Progenitor cell of endocrine pancreas (in vitro differentiated cells): ENCODE measurements around the gene TEAD1. TPM values are rescaled to one million over a fixed set of nuclear protein-coding genes. Genes with fewer than 3 reads are reported as not detected.

ENCODE experiments used
- DNase-seq: peaks from one replicate; pipeline ENCODE4 v3.0.0; 2021; ENCODE audit warnings: low spot score; ENCODE audit not compliant: unreplicated experiment
- H3K27ac Mint-ChIP-seq: 2 replicates; pipeline ENCODE4 v1.8.0; 2021; ENCODE audit warnings: mild to moderate bottlenecking, moderate library complexity, mixed read lengths
- H3K27me3 Mint-ChIP-seq: 2 replicates; pipeline ENCODE4 v1.8.0; 2021; ENCODE audit warnings: mixed read lengths
- H3K36me3 Mint-ChIP-seq: 2 replicates; pipeline ENCODE4 v1.8.0; 2022; ENCODE audit warnings: mixed read lengths; ENCODE audit not compliant: insufficient read depth
- H3K4me1 Mint-ChIP-seq: 2 replicates; pipeline ENCODE4 v1.8.0; 2021; ENCODE audit warnings: low read depth, mixed read lengths
- H3K4me3 Mint-ChIP-seq: 2 replicates; pipeline ENCODE4 v1.8.0; 2021; ENCODE audit warnings: low read depth, mild to moderate bottlenecking, moderate library complexity, mixed read lengths
- H3K9me3 Mint-ChIP-seq: 2 replicates; pipeline ENCODE4 v1.8.0; 2021; ENCODE audit warnings: low read depth, mixed read lengths
- CTCF ChIP-seq: fragments of 200-600 bp; sonication (generic); IDR thresholded peaks from one replicate; pipeline ENCODE4 v1.5.0; 2021; ENCODE audit warnings: antibody characterized with exemption, mild to moderate bottlenecking; ENCODE audit not compliant: unreplicated experiment
- total RNA-seq: library from RNA; stranded (reverse); gene quantifications from 2 replicates; pipeline ENCODE4 v1.2.1, GENCODE V29; 2021

The TEAD1 gene
- total RNA-seq, 1 donor from 2014 or later: 92.4 TPM

GRCh38 chr11:12705874-12706273 lies 31.7 kb downstream of the TEAD1 start:
- no peak overlapping the region for H3K27ac Mint-ChIP-seq
- H3K36me3 Mint-ChIP-seq: no peaks in the 10 kb centered on the region

GRCh38 chr11:12706545-12707499 lies 32.6 kb downstream of the TEAD1 start:
- H3K27me3 Mint-ChIP-seq: no peaks in the 10 kb centered on the region
- no peaks in the 10 kb centered on the region for H3K9me3 Mint-ChIP-seq
- DNase-seq: no peak
- peak overlapping the region; percentile 16 for H3K27ac Mint-ChIP-seq
- no peaks in the 10 kb centered on the region for H3K36me3 Mint-ChIP-seq
- H3K4me3 Mint-ChIP-seq: no peak overlapping the region
- peaks cover 29% of the 10 kb centered on the region for H3K4me1 Mint-ChIP-seq
- no peak for TF ChIP-seq CTCF

More at GRCh38 chr11:12705874-12706273, 31.7 kb downstream of the TEAD1 start:
- DNase-seq: no peak
- no peak overlapping the region for H3K4me3 Mint-ChIP-seq
- no peaks in the 10 kb centered on the region for H3K27me3 Mint-ChIP-seq
- TF ChIP-seq CTCF: no peak
- peaks cover 31% of the 10 kb centered on the region for H3K4me1 Mint-ChIP-seq
- H3K9me3 Mint-ChIP-seq: no peaks in the 10 kb centered on the region

DNA sequence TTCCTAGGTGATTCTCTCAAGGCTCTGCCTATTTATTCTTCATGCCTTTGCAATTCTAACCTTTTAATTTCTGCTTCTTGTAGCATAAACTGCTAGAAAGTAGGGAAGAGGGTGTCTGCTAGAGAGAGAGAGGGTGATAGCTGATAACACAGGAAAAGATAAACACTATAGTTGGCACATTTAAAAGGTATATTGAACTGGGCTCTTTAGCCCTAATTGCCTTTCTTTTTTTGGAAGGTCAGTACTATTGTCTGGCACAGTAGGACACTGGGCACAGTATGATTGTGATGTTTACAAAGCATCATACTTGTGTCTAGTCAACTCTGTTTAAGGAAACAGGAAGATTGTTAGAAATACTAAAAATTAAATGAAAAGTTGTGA lies 33.3 kb downstream of the TEAD1 start:
- no peaks in the 10 kb centered on the region for H3K27me3 Mint-ChIP-seq
- no peak overlapping the region for H3K4me3 Mint-ChIP-seq
- TF ChIP-seq CTCF: no peak
- DNase-seq: no peak
- peaks cover 32% of the 10 kb centered on the region for H3K4me1 Mint-ChIP-seq
- H3K36me3 Mint-ChIP-seq: no peaks in the 10 kb centered on the region
- no peaks in the 10 kb centered on the region for H3K9me3 Mint-ChIP-seq
- H3K27ac Mint-ChIP-seq: no peak overlapping the region

DNA sequence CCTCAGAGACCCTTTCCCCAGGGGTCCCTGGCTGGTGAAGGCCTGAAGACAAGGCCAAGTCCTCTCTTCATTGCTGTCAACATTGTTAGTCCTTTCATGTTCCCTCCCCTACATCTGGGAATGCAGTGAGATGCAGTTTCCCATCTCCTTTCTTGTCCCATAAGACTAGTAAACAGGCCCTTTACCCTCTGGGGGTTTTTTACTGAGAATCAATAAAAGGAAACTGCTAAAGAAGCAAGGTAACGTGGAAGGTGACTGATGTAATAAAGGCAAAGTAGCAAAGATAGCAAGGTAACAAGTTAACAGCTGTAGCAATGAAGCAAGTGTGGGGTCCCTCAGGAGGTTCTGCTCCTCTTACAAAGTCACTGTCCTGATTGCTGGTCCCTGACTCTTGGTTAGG lies 37.3 kb downstream of the TEAD1 start:
- Mint-ChIP-seq H3K4me3 (no peak overlapping the region), H3K9me3 (no peaks in the 10 kb centered on the region), H3K27ac (no peak overlapping the region), H3K4me1 (peaks cover 24% of the 10 kb centered on the region), H3K36me3 (peaks cover 2% of the 10 kb centered on the region), H3K27me3 (no peaks in the 10 kb centered on the region)
- no peak for TF ChIP-seq CTCF
- no peak for DNase-seq

- H3K27ac Mint-ChIP-seq: peak overlapping the region; percentile 23
- no peaks in the 10 kb centered on the region for H3K27me3 Mint-ChIP-seq
- H3K9me3 Mint-ChIP-seq: no peaks in the 10 kb centered on the region
- peaks cover 27% of the 10 kb centered on the region for H3K4me1 Mint-ChIP-seq
- H3K4me3 Mint-ChIP-seq: no peak overlapping the region
- no peak for TF ChIP-seq CTCF
- H3K36me3 Mint-ChIP-seq: peaks cover 2% of the 10 kb centered on the region
- no peak for DNase-seq
Observed at GRCh38 chr11:12712132-12712531, 37.9 kb downstream of the TEAD1 start.
